NCI-H187 (cell line): ENCODE measurements around the gene ZSWIM1.
"Not testable (repeated sequence)": the region's sequence is repeated elsewhere in the genome, so short reads cannot be mapped to it uniquely, and the experiment has no call there.

Experiments
- DNase-seq, 2 experiments: peaks; one replicate each; lab custom pipeline; 2025; lab: John Stamatoyannopoulos, UW

The ZSWIM1 gene

GRCh38 chr20:45888681-45889080, 7.7 kb downstream of the ZSWIM1 start:
- no peak for DNase-seq

DNA sequence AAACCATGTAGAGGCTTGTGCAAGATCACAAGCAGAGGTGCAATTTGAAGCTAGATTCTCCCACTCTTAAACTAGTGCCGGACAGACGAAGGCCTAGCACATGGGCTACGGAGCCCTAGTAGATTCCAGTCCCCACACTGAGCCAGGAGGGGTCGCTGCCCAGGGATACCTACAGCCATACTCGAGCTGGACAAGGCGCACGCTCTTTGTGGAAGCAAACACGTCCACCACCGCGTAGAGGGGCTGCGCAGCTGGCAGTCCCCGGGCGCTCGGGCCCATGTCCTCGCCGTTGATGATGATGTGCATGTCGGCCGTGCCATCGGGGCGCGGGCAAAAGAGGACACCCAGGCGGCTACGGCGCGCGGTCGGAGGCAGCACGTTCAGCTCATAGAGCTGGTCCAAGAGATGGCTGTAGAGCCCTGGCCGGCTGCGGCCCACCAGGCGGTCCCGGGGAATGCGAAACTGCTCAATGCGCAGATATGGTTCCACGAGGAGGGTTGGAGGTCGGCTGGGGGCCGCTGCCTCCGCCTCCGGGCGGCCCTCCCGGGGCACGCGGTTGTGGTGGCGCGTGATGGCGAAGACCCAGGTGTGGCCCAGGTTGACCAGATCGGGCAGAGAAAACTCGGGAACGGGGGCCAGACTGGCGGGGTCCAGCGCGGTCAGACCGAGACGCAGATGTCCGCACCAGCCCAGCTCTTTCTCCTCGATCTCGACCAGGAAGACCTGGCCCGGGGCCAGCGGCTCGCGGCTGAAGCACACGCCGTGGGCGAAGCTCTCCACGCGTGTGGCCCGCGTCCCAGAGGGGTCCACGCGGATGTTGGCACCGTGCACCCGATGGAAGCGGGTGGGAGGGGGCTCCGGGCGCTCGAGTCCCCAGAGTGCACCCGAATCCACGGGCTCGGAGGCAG, 9.3 kb downstream of the ZSWIM1 start:
- DNase-seq = no peak

DNA sequence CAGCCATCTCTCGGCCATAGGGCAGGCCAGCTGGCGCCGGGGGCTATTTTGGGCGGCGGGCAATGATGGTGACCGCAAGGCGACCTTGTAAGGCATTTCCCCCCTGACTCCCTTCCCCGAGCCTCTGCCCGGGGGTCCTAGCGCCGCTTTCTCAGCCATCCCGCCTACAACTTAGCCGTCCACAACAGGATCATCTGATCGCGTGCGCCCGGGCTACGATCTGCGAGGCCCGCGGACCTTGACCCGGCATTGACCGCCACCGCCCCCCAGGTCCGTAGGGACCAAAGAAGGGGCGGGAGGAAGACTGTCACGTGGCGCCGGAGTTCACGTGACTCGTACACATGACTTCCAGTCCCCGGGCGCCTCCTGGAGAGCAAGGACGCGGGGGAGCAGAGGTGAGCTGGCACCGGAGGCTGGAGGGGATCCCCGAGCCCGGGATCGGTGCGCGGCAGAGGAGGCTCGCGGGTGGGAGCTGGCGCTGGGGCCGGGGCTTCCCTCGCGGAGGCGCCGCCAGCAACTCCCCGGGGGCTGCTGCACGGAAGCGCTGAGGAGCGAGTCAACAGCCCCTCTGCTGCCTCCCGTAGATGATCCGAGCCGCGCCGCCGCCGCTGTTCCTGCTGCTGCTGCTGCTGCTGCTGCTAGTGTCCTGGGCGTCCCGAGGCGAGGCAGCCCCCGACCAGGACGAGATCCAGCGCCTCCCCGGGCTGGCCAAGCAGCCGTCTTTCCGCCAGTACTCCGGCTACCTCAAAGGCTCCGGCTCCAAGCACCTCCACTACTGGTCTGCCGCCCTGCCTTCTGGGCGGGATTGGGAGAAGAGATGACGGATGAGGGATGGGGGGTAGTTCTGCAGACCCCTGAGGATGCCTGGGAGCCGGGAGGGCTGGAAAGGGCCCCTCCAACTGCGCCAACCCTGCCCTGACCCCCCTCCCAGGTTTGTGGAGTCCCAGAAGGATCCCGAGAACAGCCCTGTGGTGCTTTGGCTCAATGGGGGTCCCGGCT, 10.3 kb downstream of the ZSWIM1 start, which contains the start of the genes CTSA and NEURL2:
Gene CTSA, plus strand, starts transcription at position 351 of the 999 bp plus-strand sequence. Its CDS starts 234 bp downstream, at position 585.
Gene NEURL2, minus strand, starts transcription at position 224 of the 999 bp plus-strand sequence. Its CDS starts 217 bp downstream, at position 7.
- peak; percentile 74 to 78 for DNase-seq

DNA sequence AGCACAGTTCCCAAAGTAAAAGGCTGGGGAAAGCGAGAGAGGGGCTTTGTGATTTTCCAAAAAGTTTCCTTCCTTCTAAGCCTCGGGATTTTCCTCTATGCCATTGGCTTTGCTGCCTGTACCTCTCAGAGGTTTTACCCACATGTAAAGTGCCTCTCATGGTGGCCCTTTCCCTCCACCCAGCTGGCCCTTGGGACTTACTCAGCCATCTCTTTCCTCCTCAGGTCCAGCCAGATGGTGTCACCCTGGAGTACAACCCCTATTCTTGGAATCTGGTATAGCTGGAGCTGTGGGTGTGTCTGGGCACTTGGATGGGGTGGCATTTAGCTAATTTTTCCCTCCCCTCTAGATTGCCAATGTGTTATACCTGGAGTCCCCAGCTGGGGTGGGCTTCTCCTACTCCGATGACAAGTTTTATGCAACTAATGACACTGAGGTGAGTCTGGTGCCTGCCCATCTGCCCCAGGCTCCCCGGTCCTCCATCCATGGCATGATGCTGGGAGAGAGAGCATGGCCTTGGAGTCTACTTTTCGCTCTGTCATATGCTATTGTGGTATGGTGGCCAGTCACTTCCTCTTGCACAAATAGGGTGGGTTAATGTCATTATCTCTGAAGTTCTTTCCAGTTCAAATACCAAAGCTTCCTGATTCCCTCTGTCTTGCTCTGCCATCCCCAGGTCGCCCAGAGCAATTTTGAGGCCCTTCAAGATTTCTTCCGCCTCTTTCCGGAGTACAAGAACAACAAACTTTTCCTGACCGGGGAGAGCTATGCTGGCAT, 11.2 kb downstream of the ZSWIM1 start:
- DNase-seq = no peak

- DNase-seq = no peak
Observed at GRCh38 chr20:45892828-45893500, 11.9 kb downstream of the ZSWIM1 start.

DNA sequence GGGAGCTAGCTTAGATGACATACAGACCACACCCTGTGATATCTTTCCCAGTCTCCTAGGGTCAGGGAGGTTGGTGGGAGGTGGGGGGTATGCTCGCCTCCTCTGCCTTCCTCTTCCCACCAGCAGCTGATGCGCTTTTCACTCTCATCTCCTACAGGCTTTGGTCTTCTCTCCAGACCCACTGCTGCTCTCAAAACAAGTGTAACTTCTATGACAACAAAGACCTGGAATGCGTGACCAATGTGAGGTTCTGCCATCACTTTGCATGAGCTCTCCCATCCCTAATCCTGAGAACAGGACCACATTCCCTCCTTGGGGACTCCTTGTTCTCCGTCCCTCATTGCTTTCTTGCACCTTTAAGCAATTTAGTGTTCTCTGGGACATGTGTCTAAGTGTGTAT, 12.8 kb downstream of the ZSWIM1 start:
- no peak for DNase-seq

- DNase-seq = no peak
Observed at GRCh38 chr20:45894797-45895196, 13.8 kb downstream of the ZSWIM1 start.

DNA sequence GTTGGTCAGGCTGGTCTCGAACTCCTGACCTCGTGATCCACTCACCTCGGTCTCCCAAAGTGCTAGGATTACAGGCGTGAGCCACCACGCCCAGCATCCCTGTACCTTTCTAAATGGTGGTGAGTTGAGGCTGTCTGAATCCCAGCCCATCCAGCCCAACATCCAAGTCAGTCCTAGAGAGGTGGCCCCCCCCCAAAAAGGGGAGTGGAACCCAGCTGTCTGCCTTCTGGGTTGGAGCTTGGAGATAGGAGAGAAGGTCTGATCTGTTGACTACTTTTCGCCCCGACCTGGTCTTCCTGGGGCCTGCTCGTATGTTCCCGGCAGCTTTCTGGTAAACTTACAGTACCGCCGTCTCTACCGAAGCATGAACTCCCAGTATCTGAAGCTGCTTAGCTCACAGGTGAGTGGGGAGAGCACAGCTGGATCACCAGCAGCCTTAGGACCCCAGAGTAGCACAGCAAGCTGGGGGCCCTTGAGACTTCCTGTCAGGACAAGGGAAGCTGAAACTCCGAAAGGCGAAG, 15.7 kb downstream of the ZSWIM1 start:
- DNase-seq = no peak

DNA sequence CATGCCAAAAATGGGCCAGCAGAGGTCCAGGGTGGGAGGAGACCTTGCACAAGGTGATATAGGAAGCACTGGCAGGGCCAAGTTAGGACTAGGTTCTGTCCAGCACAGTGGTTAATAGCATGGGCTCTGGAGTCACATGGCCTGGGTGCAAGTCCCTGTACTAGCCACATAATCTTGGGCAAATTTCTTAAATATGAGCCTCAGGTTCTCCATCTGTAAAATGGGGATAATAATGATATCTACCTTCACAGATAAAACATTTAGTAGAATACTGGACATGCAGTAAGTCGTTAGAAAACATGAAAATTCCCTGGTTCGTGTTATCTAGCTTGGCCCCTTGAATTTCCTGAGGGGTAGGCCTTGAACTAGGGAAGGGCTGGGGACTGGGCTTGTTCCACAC, 16.3 kb downstream of the ZSWIM1 start:
- no peak for DNase-seq

GRCh38 chr20:45897692-45898091, 16.7 kb downstream of the ZSWIM1 start:
- no peak for DNase-seq

DNA sequence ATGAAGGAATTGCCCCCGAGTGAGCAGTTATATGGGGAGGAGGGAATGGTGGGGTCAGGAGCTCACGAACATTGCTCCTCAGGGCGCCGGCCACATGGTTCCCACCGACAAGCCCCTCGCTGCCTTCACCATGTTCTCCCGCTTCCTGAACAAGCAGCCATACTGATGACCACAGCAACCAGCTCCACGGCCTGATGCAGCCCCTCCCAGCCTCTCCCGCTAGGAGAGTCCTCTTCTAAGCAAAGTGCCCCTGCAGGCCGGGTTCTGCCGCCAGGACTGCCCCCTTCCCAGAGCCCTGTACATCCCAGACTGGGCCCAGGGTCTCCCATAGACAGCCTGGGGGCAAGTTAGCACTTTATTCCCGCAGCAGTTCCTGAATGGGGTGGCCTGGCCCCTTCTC, 17.3 kb downstream of the ZSWIM1 start:
- no peak for DNase-seq

GRCh38 chr20:45899046-45899835, 18.2 kb downstream of the ZSWIM1 start:
- no peak for DNase-seq

DNA sequence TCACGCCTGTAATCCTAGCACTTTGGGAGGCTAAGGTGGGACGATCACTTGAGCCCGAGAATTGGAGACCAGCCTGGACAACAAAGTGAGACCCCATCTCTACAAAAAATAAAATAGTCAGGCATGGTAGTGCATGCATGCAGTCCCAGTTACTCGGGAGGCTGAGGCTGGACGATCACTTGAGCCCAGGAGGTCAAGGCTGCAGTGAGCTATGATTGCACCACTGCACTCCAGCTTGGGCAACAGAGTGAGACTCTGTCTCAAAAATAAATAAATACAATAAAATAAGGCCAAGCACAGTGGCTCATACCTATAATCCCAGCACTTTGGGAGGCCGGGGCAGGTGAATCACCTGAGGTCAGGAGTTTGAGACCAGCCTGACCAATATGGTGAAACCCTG, 20.3 kb downstream of the ZSWIM1 start:
- DNase-seq = not testable (repeated sequence)

GRCh38 chr20:45902199-45902701, 21.2 kb downstream of the ZSWIM1 start:
- no peak for DNase-seq

DNA sequence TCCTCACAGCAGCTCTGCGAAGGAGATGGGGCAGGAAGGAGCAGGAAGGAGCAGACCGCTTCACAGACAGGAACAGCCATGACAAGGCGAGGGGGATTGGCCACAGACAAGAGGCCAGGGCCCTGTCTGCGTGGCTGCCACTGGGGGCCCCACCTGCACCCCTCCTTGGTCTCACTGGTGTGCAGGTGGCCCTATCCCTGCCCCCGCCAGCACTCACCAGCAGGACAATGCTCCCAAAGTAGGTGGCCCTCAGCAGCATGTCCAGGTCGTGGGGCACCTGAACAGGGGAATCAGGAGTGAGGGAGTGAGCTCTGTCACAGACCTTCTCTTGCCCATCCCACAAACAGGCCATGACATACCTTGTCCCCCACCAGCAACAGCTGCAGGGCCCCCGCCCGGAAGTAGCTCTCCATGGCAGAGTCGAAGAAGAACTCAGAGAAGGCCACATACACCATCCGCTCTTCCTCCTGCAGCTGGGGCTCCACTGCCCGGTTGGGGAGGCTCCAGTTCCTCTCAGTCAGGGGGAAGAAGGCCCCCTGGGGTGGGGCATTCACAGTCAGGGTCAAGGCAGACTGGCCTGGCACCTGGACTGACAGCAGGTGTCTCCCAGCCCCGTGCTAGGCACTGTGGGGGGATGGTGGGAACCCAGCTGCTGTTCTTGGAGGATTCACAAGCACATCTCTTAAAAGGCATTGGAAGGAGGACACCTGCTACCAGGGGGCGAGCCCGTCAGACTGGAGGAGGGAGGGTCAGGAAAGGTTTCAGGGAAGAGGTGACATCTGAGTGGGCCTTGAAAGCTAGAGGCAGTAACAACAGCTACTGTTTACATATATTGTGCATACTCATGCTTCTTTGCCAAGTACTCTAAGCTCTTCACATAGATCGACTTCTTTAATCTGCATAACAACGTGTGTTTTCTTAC, 23.8 kb downstream of the ZSWIM1 start:
- DNase-seq = no peak

GRCh38 chr20:45905505-45906079, 24.6 kb downstream of the ZSWIM1 start:
- DNase-seq = no peak

GRCh38 chr20:45907219-45907948, 26.4 kb downstream of the ZSWIM1 start:
- no peak for DNase-seq

DNA sequence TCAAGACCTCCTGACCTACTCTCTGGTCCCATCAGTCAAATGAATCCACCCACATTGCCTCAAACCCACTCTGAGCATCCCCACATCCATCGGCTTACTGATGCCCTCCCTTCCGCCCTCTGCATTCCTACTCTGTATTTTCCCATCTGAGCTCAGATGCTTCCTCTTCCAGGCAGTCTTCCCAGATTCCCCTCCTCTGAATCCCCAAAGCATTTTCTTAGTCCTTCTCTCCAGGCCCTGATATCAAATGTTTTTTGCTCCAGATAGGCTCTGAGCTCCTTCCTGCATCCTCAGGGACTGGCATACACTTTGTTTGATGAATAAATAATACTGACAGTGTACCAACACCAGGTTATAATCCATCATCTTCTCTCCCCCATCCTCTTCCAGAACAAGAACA, 27.1 kb downstream of the ZSWIM1 start:
- no peak for DNase-seq
